Endothelial cell of umbilical vein (primary cell): ENCODE results near the gene CHGA. TPM values are rescaled to one million over a fixed set of nuclear protein-coding genes. Genes with fewer than 3 reads are reported as not detected.

ENCODE experiments used
- BruUV-seq: library from RNA; stranded (reverse); fragments of 400-500 nt; replicated peaks from 2 replicates; lab custom pipeline; 2021; lab: Mats Ljungman, UMichigan
- CTCF ChIA-PET: fragments of 300-600, 350-600 bp; sonication (Branson Sonifier 250); formaldehyde crosslinking; loops from one replicate; lab custom pipeline; 2021; ENCODE audit warnings: antibody characterized with exemption, inconsistent platforms; lab: Charles Lee
- POLR2A ChIA-PET: fragments of 300-600, 350-600 bp; sonication (Branson Sonifier 250); formaldehyde crosslinking; loops from one replicate; lab custom pipeline; 2021; ENCODE audit warnings: antibody characterized with exemption, inconsistent platforms; lab: Charles Lee
- DNase-seq: peaks from one replicate; pipeline ENCODE4 v3.0.0-alpha.2; 2011; ENCODE audit warnings: low read depth, low spot score
- FAIRE-seq: peaks from 2 replicates; lab custom pipeline; 2011; peaks lifted over from hg19 to GRCh38; lab: Jason Lieb, UNC
- H2AFZ ChIP-seq: 2 replicates; pipeline ENCODE4 v1.6.0; 2012; ENCODE audit warnings: low read depth, low read length, control low read depth, inconsistent platforms
- H3K27ac ChIP-seq: 2 replicates; pipeline ENCODE4 v1.5.1; 2011; ENCODE audit warnings: low read depth, mild to moderate bottlenecking, control low read depth, low read length, moderate library complexity; ENCODE audit not compliant: insufficient read depth
- H3K27me3 ChIP-seq, 2 experiments: 2 replicates each; pipeline versions ENCODE4 v1.6.0 to v1.6.1; 2011; ENCODE audit warnings: low read length in 2 of 2, mixed read lengths in 1 of 2; ENCODE audit not compliant: control insufficient read depth in 2 of 2, insufficient read depth in 2 of 2
- H3K36me3 ChIP-seq, 2 experiments: 2 replicates in 1 of 2; 3 replicates in 1 of 2; pipeline ENCODE4 v1.5.1; 2011; ENCODE audit warnings: low read length in 2 of 2, mild to moderate bottlenecking in 1 of 2, moderate library complexity in 1 of 2; ENCODE audit not compliant: control insufficient read depth in 2 of 2, insufficient read depth in 2 of 2; ENCODE audit errors: extremely low read depth in 1 of 2
- H3K4me1 ChIP-seq: 3 replicates; pipeline ENCODE4 v1.5.1; 2011; ENCODE audit warnings: mild to moderate bottlenecking, low read length; ENCODE audit not compliant: control insufficient read depth, insufficient read depth; ENCODE audit errors: extremely low read depth
- H3K4me2 ChIP-seq: 2 replicates; pipeline ENCODE4 v1.6.1; 2011; ENCODE audit warnings: low read length, control low read depth, mixed read lengths; ENCODE audit not compliant: insufficient read depth
- H3K4me3 ChIP-seq, 3 experiments: fragments of 200-600 bp in 1 of 3; sonication (generic), shearing (Covaris generic) in 1 of 3; replicated peaks in 1 of 3; 2 replicates each; pipeline ENCODE4 v1.5.1; 2011 to 2016; ENCODE audit warnings: control low read depth in 3 of 3, low read length in 3 of 3, mild to moderate bottlenecking in 2 of 3, inconsistent platforms in 1 of 3, low read depth in 1 of 3, moderate library complexity in 1 of 3; ENCODE audit not compliant: insufficient read depth in 1 of 3
- H3K79me2 ChIP-seq: 2 replicates; pipeline ENCODE4 v1.6.0; 2012; ENCODE audit warnings: low read length, inconsistent platforms; ENCODE audit not compliant: control insufficient read depth, insufficient read depth
- H3K9ac ChIP-seq: replicated peaks from 2 replicates; pipeline ENCODE3; 2011; ENCODE audit warnings: low read length, control low read depth; ENCODE audit not compliant: insufficient read depth; ENCODE audit errors: extremely low read depth
- H3K9me1 ChIP-seq: replicated peaks from 3 replicates; pipeline ENCODE4 v1.6.0; 2011; ENCODE audit warnings: mild to moderate bottlenecking, low read length; ENCODE audit not compliant: control insufficient read depth, insufficient read depth; ENCODE audit errors: extremely low read depth
- H3K9me3 ChIP-seq: replicated peaks from 2 replicates; pipeline ENCODE4 v1.5.1; 2012; ENCODE audit warnings: low read length, inconsistent platforms; ENCODE audit not compliant: control insufficient read depth, insufficient read depth
- H4K20me1 ChIP-seq: replicated peaks from 2 replicates; pipeline ENCODE3; 2011; ENCODE audit warnings: mild to moderate bottlenecking, low read length; ENCODE audit not compliant: control insufficient read depth, insufficient read depth; ENCODE audit errors: extremely low read depth
- CTCF ChIP-seq, 2 donors: IDR thresholded peaks; 1 replicate in 1 of 2; 2 replicates in 1 of 2; pipeline ENCODE4 v1.5.1; 2011; ENCODE audit warnings: low read length in 2 of 2, mild to moderate bottlenecking in 2 of 2, moderate library complexity in 2 of 2, control low read depth in 1 of 2, inconsistent platforms in 1 of 2, low read depth in 1 of 2; ENCODE audit not compliant: insufficient read depth in 1 of 2; ENCODE audit errors: extremely low read depth in 1 of 2
- EZH2 ChIP-seq: IDR thresholded peaks from 2 replicates; pipeline ENCODE4 v1.6.1; 2012; ENCODE audit warnings: borderline replicate concordance, low read depth, mild to moderate bottlenecking, moderate library complexity, low read length, inconsistent platforms; ENCODE audit not compliant: severe bottlenecking
- FOS ChIP-seq: IDR thresholded peaks from 2 replicates; pipeline ENCODE4 v1.6.1; 2011; ENCODE audit warnings: mild to moderate bottlenecking, low read length, moderate library complexity, borderline replicate concordance; ENCODE audit not compliant: insufficient read depth
- GATA2 ChIP-seq: IDR thresholded peaks from 2 replicates; pipeline ENCODE4 v1.7.0; 2011; ENCODE audit warnings: low read depth, mild to moderate bottlenecking, moderate library complexity, mixed read lengths, low read length; ENCODE audit not compliant: insufficient read length, insufficient read depth
- JUN ChIP-seq: IDR thresholded peaks from 2 replicates; pipeline ENCODE4 v1.6.1; 2011; ENCODE audit warnings: borderline replicate concordance, low read depth; ENCODE audit not compliant: insufficient read length, insufficient read depth
- MAX ChIP-seq: IDR thresholded peaks from 2 replicates; pipeline ENCODE4 v1.6.1; 2011; ENCODE audit not compliant: insufficient read depth, insufficient read length
- MYC ChIP-seq: IDR thresholded peaks from one replicate; pipeline ENCODE4 v1.6.1; 2011; ENCODE audit warnings: mild to moderate bottlenecking, low read depth, low read length
- POLR2A ChIP-seq: IDR thresholded peaks from 2 replicates; pipeline ENCODE4 v1.6.1; 2012; ENCODE audit warnings: low read depth, mild to moderate bottlenecking, control low read depth, low read length
- POLR2AphosphoS5 ChIP-seq: IDR thresholded peaks from 2 replicates; pipeline ENCODE4 v1.6.1; 2012; ENCODE audit warnings: low read depth, mild to moderate bottlenecking, control low read depth, low read length, moderate library complexity; ENCODE audit not compliant: insufficient read depth
- dilution Hi-C: fragments of 300-500 bp; cut with MboI; formaldehyde crosslinking; loops from one replicate; pipeline ENCODE4 v1.15.0; 2019; ENCODE audit warnings: low sequenced_read_pairs; ENCODE audit not compliant: extremely low pct_ligation_motif_present
- intact Hi-C: fragments of 100-400 bp; cut with micrococcal nuclease; formaldehyde crosslinking; loops from one replicate; pipeline ENCODE4 v1.10.0; 2022
- polyA plus RNA-seq, 4 experiments: library from polyadenylated mRNA; depleted of rRNA in 3 of 4; stranded (reverse) in 3 of 4; unstranded in 1 of 4; fragments of >200 nt; gene quantifications; 2 replicates each; pipeline versions ENCODE4 v1.2.1 to v1.2.3, GENCODE V29; 2011 to 2012; ENCODE audit warnings: missing spikeins in 1 of 4
- total RNA-seq: library from RNA; stranded (reverse); gene quantifications from 2 replicates; pipeline ENCODE4 v1.2.3, GENCODE V29; 2021

The CHGA gene
- total and polyA plus RNA-seq, 2 donors (not counting 3 experiments of a cell fraction or from before 2014, with no cell fraction given): not detected

- dilution Hi-C loops: loop anchor here (25.0 kb wide), 1 partner anchor 187 kb away; no protein-coding TSS in a partner anchor
- TF ChIP-seq POLR2A: no peak
- TF ChIP-seq POLR2AphosphoS5: no peak
- TF ChIP-seq MYC: no peak
- TF ChIP-seq JUN: no peak
- no peak for TF ChIP-seq EZH2
- TF ChIP-seq GATA2: no peak
- no peak for TF ChIP-seq CTCF (IDR thresholded peaks at IDR 0.05; ENCODE audit: extremely low read depth in 1 of 2, insufficient read depth in 1 of 2, low read depth in 1 of 2, low read length in 2 of 2)
- no peak for TF ChIP-seq FOS
- TF ChIP-seq MAX: no peak
- H3K4me2 ChIP-seq: no peak overlapping the region
- intact Hi-C loops: loop anchor here (5.0 kb wide), 2 partner anchors 592 to 667 kb away; no protein-coding TSS in a partner anchor
- H3K4me1 ChIP-seq: peaks cover 5% of the 10 kb centered on the region
- no peak overlapping the region for H3K9ac ChIP-seq
- no peaks in the 10 kb centered on the region for H3K36me3 ChIP-seq
- DNase-seq (no peak), FAIRE-seq (no peak)
- H3K79me2 ChIP-seq: no peaks in the 10 kb centered on the region
- POLR2A ChIA-PET: no interaction called here
- H2AFZ ChIP-seq: no peak overlapping the region
- H3K4me3 ChIP-seq: no peak overlapping the region
- no peaks in the 10 kb centered on the region for H4K20me1 ChIP-seq
- CTCF ChIA-PET: interaction anchor here (1.9 kb wide), 1 partner anchor 182 kb away, joined by 9 read pairs; no protein-coding TSS in a partner anchor
- H3K27ac ChIP-seq: no peak overlapping the region
- BruUV-seq: no TSS peak
- no peaks in the 10 kb centered on the region for H3K9me1 ChIP-seq
- no peaks in the 10 kb centered on the region for H3K9me3 ChIP-seq
- H3K27me3 ChIP-seq: no peaks in the 10 kb centered on the region
Observed at GRCh38 chr14:92950193-92950540, 27.2 kb downstream of the CHGA start.
